ENCODE results near the gene REST. TPM values are rescaled to one million over a fixed set of nuclear protein-coding genes. Genes with fewer than 3 reads are reported as not detected.

Gene REST
- total RNA-seq, 1 experiment from 2014 or later = 38.8 TPM

DNA sequence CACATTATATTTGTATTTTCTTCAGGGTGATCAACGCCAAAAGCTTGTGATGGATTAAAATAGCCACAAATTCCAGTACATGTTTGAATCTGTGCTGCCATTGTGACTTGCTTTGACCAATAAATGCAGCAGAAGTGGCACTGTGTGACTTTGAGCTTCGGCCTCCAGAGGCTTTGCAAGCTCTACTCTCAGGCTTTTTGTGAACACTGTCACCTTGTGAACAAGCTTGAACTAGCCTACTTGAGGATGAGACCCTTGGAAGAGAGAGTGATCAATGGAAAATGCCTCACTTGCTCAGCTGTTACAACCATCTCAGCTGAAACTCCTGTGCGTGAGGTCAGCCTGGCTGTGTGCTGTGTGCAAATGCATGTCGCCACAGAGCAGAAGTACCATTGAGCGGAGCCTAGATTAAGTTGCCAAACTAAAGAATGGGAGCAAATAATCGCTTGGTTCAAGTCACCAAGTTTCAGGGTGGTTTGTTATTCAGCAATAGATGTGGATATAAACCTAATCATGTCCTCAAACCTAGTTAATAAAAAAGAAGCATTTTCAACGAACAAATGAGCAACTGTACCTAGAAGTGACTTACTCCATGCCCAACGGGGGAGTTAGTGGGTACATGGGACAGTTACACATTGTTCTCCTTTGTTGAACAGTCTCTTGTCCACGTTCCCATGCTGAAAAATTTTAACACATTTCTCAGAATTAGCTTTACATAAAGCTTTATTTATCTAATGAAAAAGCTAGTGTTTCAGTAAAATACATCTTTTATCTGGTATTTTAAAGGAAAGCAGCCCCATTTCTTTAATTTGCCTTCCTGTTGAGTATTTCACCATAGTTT, 46.2 kb downstream of the REST start:
- BruUV-seq (replicated peaks) = no TSS peak
- Histone ChIP-seq H3K4me1 (ENCODE audit: control insufficient read depth, insufficient read depth, low read length) (no peaks in the 10 kb centered on the region), H3K4me3 (ENCODE audit: low read depth in 2 of 2, low read length in 2 of 2) (no peak overlapping the region), H3K36me3 (ENCODE audit: control insufficient read depth, insufficient read depth, low read length) (no peaks in the 10 kb centered on the region), H3K27me3 (ENCODE audit: control insufficient read depth, insufficient read depth, low read length) (no peaks in the 10 kb centered on the region), H3K9me3 (ENCODE audit: control insufficient read depth, insufficient read depth, low read depth, low read length) (no peaks in the 10 kb centered on the region), H3K27ac (ENCODE audit: low read length) (no peak overlapping the region)
- ChIA-PET CTCF (no interaction called here), POLR2A (interaction anchor here (0.7 kb wide), 1 partner anchor 88 kb away, joined by 8 read pairs; no protein-coding TSS in a partner anchor)
- intact Hi-C loops (cut with micrococcal nuclease; ENCODE audit: unreplicated experiment) (no loop called here), in situ Hi-C loops (cut with HindIII; ENCODE audit: low pct_unique_long_range_greater_than_20kb, low sequenced_read_pairs) (no loop called here)
- TF ChIP-seq REST (IDR thresholded peaks at IDR 0.05; ENCODE audit: insufficient read depth in 1 of 2, low read depth in 2 of 2, low read length in 1 of 2) = no peak
- TF ChIP-seq, protein P1, sequence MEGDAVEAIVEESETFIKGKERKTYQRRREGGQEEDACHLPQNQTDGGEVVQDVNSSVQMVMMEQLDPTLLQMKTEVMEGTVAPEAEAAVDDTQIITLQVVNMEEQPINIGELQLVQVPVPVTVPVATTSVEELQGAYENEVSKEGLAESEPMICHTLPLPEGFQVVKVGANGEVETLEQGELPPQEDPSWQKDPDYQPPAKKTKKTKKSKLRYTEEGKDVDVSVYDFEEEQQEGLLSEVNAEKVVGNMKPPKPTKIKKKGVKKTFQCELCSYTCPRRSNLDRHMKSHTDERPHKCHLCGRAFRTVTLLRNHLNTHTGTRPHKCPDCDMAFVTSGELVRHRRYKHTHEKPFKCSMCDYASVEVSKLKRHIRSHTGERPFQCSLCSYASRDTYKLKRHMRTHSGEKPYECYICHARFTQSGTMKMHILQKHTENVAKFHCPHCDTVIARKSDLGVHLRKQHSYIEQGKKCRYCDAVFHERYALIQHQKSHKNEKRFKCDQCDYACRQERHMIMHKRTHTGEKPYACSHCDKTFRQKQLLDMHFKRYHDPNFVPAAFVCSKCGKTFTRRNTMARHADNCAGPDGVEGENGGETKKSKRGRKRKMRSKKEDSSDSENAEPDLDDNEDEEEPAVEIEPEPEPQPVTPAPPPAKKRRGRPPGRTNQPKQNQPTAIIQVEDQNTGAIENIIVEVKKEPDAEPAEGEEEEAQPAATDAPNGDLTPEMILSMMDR (IDR thresholded peaks at IDR 0.05) = no peak
- no peak for DNase-seq (ENCODE audit: low read depth, low spot score)
- no peak for ATAC-seq

- in situ Hi-C loops (cut with HindIII; ENCODE audit: low pct_unique_long_range_greater_than_20kb, low sequenced_read_pairs) = no loop called here
- ATAC-seq = no peak
These were observed 50.4 kb downstream of the REST start for GRCh38 chr4:56958111-56958517.

More at GRCh38 chr4:56958111-56958517, 50.4 kb downstream of the REST start:
- Histone ChIP-seq H3K27ac (ENCODE audit: low read length) (no peak overlapping the region), H3K27me3 (ENCODE audit: control insufficient read depth, insufficient read depth, low read length) (no peaks in the 10 kb centered on the region), H3K9me3 (ENCODE audit: control insufficient read depth, insufficient read depth, low read depth, low read length) (no peaks in the 10 kb centered on the region), H3K4me3 (ENCODE audit: low read depth in 2 of 2, low read length in 2 of 2) (no peak overlapping the region), H3K4me1 (ENCODE audit: control insufficient read depth, insufficient read depth, low read length) (no peaks in the 10 kb centered on the region), H3K36me3 (ENCODE audit: control insufficient read depth, insufficient read depth, low read length) (no peaks in the 10 kb centered on the region; the same call in 1 of the 2 replicates)
- TF ChIP-seq REST (IDR thresholded peaks at IDR 0.05; ENCODE audit: insufficient read depth in 1 of 2, low read depth in 2 of 2, low read length in 1 of 2) (no peak), SIN3A (IDR thresholded peaks at IDR 0.05; ENCODE audit: borderline replicate concordance, insufficient read depth, low read depth, low read length) (no peak), POLR2AphosphoS5 (IDR thresholded peaks at IDR 0.05; ENCODE audit: low read depth, low read length) (no peak), TCF7L2 (IDR thresholded peaks at IDR 0.05; ENCODE audit: low read depth, low read length) (no peak)
- TF ChIP-seq, protein P1 (IDR thresholded peaks at IDR 0.05) = no peak
- no peak for DNase-seq (ENCODE audit: low read depth, low spot score)
- intact Hi-C loops (cut with micrococcal nuclease; ENCODE audit: unreplicated experiment) = no loop called here
- no TSS peak for BruUV-seq (replicated peaks)
- CTCF ChIA-PET = no interaction called here
- POLR2A ChIA-PET = interaction anchor here (0.5 kb wide), 1 partner anchor 17 kb away, joined by 3 read pairs; no protein-coding TSS in a partner anchor

Measured in Panc1 (cell line).